H9 (cell line): ENCODE data around the gene CCL11. TPM values are rescaled to one million over a fixed set of nuclear protein-coding genes. Genes with fewer than 3 reads are reported as not detected.

Source experiments
- DNase-seq: peaks from one replicate; pipeline ENCODE4 v3.0.0-alpha.2; 2017
- H2AFZ ChIP-seq: one replicate; pipeline ENCODE4 v1.6.1; 2013; ENCODE audit warnings: mild to moderate bottlenecking, low read length, control low read depth, moderate library complexity
- H2AK5ac ChIP-seq: 2 replicates; pipeline ENCODE4 v1.6.1; 2013; ENCODE audit warnings: low read length, control low read depth, mixed read lengths; ENCODE audit not compliant: insufficient read length
- H2BK120ac ChIP-seq: one replicate; pipeline ENCODE4 v1.6.1; 2013; ENCODE audit warnings: low read depth, mild to moderate bottlenecking, low read length, control low read depth, inconsistent platforms; ENCODE audit not compliant: poor library complexity, severe bottlenecking
- H2BK12ac ChIP-seq: 2 replicates; pipeline ENCODE4 v1.6.1; 2013; ENCODE audit warnings: low read length, control low read depth, mixed read lengths, low read depth; ENCODE audit not compliant: insufficient read length
- H2BK15ac ChIP-seq: 2 replicates; pipeline ENCODE4 v1.6.1; 2013; ENCODE audit warnings: low read depth, low read length, control low read depth
- H2BK20ac ChIP-seq: one replicate; pipeline ENCODE4 v1.6.1; 2013; ENCODE audit warnings: low read depth, mild to moderate bottlenecking, low read length, control low read depth, inconsistent platforms; ENCODE audit not compliant: poor library complexity, severe bottlenecking
- H2BK5ac ChIP-seq: 2 replicates; pipeline ENCODE4 v1.6.1; 2013; ENCODE audit warnings: low read length, control low read depth, mixed read lengths; ENCODE audit not compliant: insufficient read length
- H3K14ac ChIP-seq: 2 replicates; pipeline ENCODE4 v1.6.1; 2013; ENCODE audit warnings: low read length, control low read depth; ENCODE audit not compliant: insufficient read depth
- H3K18ac ChIP-seq: 2 replicates; pipeline ENCODE4 v1.6.1; 2013; ENCODE audit warnings: low read depth, mild to moderate bottlenecking, mixed read lengths, low read length, control low read depth; ENCODE audit not compliant: insufficient read length
- H3K23ac ChIP-seq: 2 replicates; pipeline ENCODE4 v1.6.1; 2013; ENCODE audit warnings: low read length, control low read depth, mixed read lengths, low read depth; ENCODE audit not compliant: insufficient read length
- H3K23me2 ChIP-seq: 2 replicates; pipeline ENCODE4 v1.6.1; 2013; ENCODE audit warnings: low read depth, mild to moderate bottlenecking, mixed read lengths, low read length, control low read depth; ENCODE audit not compliant: insufficient read length, poor library complexity, severe bottlenecking
- H3K27ac ChIP-seq: 2 replicates; pipeline ENCODE4 v1.5.1; 2013; ENCODE audit warnings: low read length, control low read depth, mixed read lengths, low read depth; ENCODE audit not compliant: insufficient read length
- H3K27me3 ChIP-seq: 2 replicates; pipeline ENCODE4 v1.6.1; 2013; ENCODE audit warnings: low read length, control low read depth, inconsistent platforms; ENCODE audit not compliant: insufficient read depth
- H3K4ac ChIP-seq: 2 replicates; pipeline ENCODE4 v1.6.1; 2013; ENCODE audit warnings: low read depth, mild to moderate bottlenecking, control low read depth, inconsistent platforms, low read length, moderate library complexity
- H3K4me1 ChIP-seq: 2 replicates; pipeline ENCODE4 v1.6.1; 2013; ENCODE audit warnings: low read length, control low read depth, inconsistent platforms; ENCODE audit not compliant: insufficient read depth
- H3K4me2 ChIP-seq: 2 replicates; pipeline ENCODE4 v1.6.1; 2013; ENCODE audit warnings: low read length, control low read depth, mixed read lengths; ENCODE audit not compliant: insufficient read length, insufficient read depth
- H3K56ac ChIP-seq: 2 replicates; pipeline ENCODE4 v1.6.1; 2013; ENCODE audit warnings: low read depth, mild to moderate bottlenecking, mixed read lengths, low read length, control low read depth; ENCODE audit not compliant: insufficient read length
- H3K79me1 ChIP-seq: 2 replicates; pipeline ENCODE4 v1.6.1; 2013; ENCODE audit warnings: low read depth, mild to moderate bottlenecking, moderate library complexity, low read length, control low read depth, inconsistent platforms; ENCODE audit not compliant: insufficient read depth, poor library complexity, severe bottlenecking
- H3K79me2 ChIP-seq: 2 replicates; pipeline ENCODE4 v1.6.1; 2013; ENCODE audit warnings: low read length, control low read depth, inconsistent platforms; ENCODE audit not compliant: insufficient read depth
- H3K9ac ChIP-seq: 2 replicates; pipeline ENCODE4 v1.6.1; 2013; ENCODE audit warnings: low read length, control low read depth, mixed read lengths; ENCODE audit not compliant: insufficient read length; ENCODE audit errors: extremely low read depth
- H3K9me3 ChIP-seq: one replicate; pipeline ENCODE4 v1.6.1; 2013; ENCODE audit warnings: low read depth, low read length, inconsistent platforms; ENCODE audit not compliant: control insufficient read depth
- H3T11ph ChIP-seq: one replicate; pipeline ENCODE4 v1.6.1; 2013; ENCODE audit warnings: mild to moderate bottlenecking, low read length, control low read depth, inconsistent platforms
- H4K20me1 ChIP-seq: one replicate; pipeline ENCODE4 v1.6.1; 2013; ENCODE audit not compliant: control insufficient read depth, insufficient read length, insufficient read depth
- H4K5ac ChIP-seq: 2 replicates; pipeline ENCODE4 v1.6.1; 2013; ENCODE audit warnings: low read depth, mild to moderate bottlenecking, mixed read lengths, low read length, control low read depth; ENCODE audit not compliant: insufficient read length
- H4K8ac ChIP-seq: replicated peaks from 2 replicates; pipeline ENCODE4 v1.6.1; 2013; ENCODE audit warnings: low read length, control low read depth, mixed read lengths, low read depth; ENCODE audit not compliant: insufficient read length
- H4K91ac ChIP-seq: 2 replicates; pipeline ENCODE4 v1.6.1; 2013; ENCODE audit warnings: low read depth, mild to moderate bottlenecking, moderate library complexity, mixed read lengths, low read length, control low read depth; ENCODE audit not compliant: insufficient read length
- H3K27ac Mint-ChIP-seq, 3 experiments: 2 replicates in 2 of 3; 3 replicates in 1 of 3; pipeline ENCODE4 v1.8.0; 2020 to 2021; ENCODE audit warnings: mixed read lengths in 3 of 3, mild to moderate bottlenecking in 1 of 3, moderate library complexity in 1 of 3
- H3K27me3 Mint-ChIP-seq: 2 replicates; pipeline ENCODE4 v1.8.0; 2021; ENCODE audit warnings: low read depth, mild to moderate bottlenecking, moderate library complexity, mixed read lengths
- H3K36me3 Mint-ChIP-seq, 3 experiments: 2 replicates in 2 of 3; 3 replicates in 1 of 3; pipeline ENCODE4 v1.8.0; 2020 to 2021; ENCODE audit warnings: low read depth in 3 of 3, mixed read lengths in 3 of 3; ENCODE audit not compliant: insufficient read depth in 1 of 3
- H3K4me1 Mint-ChIP-seq, 2 experiments: 2 replicates each; pipeline ENCODE4 v1.8.0; 2020; ENCODE audit warnings: mixed read lengths in 2 of 2
- H3K4me3 Mint-ChIP-seq, 2 experiments: 2 replicates in 1 of 2; 3 replicates in 1 of 2; pipeline ENCODE4 v1.8.0; 2020 to 2021; ENCODE audit warnings: mild to moderate bottlenecking in 2 of 2, mixed read lengths in 2 of 2, moderate library complexity in 1 of 2
- H3K9me3 Mint-ChIP-seq, 2 experiments: 2 replicates in 1 of 2; 3 replicates in 1 of 2; pipeline ENCODE4 v1.8.0; 2020; ENCODE audit warnings: mild to moderate bottlenecking in 2 of 2, mixed read lengths in 2 of 2, moderate library complexity in 1 of 2
- WGBS: extraction: QIAGEN DNeasy Blood & Tissue Kit; methylation state at CpG from one replicate; pipeline ENCODE4 v1.1.7; 2013; ENCODE audit warnings: missing lambda C conversion rate, low lambda C conversion rate, mixed read lengths; ENCODE audit not compliant: insufficient read length; ENCODE audit errors: extremely low coverage; 5-methylcytosine and 5-hydroxymethylcytosine counted together
- total RNA-seq: library from RNA; stranded (reverse); gene quantifications from 2 replicates; pipeline ENCODE4 v1.2.1, GENCODE V29; 2021
- TF ChIP-seq, protein P1 (sequence below): fragments of 200-600 bp; sonication (generic); conservative IDR thresholded peaks from 3 replicates; pipeline ENCODE4 v1.8.0; 2021; ENCODE audit warnings: antibody characterized with exemption, mild to moderate bottlenecking

Gene CCL11
- total RNA-seq, 1 experiment from 2014 or later: not detected

GRCh38 chr17:34303606-34304005, 18.1 kb downstream of the CCL11 start:
- Histone ChIP-seq H4K5ac (no peak overlapping the region), H4K20me1 (no peaks in the 10 kb centered on the region), H2BK5ac (no peak overlapping the region), H2BK20ac (no peak overlapping the region), H3K27me3 (no peaks in the 10 kb centered on the region; the same call in 1 of the 2 replicates), H3K9ac (no peak overlapping the region), H2AFZ (no peak overlapping the region), H3K4ac (no peak overlapping the region), H3K27ac (no peak overlapping the region), H3T11ph (no peak overlapping the region), H2AK5ac (no peak overlapping the region), H3K9me3 (no peaks in the 10 kb centered on the region), H2BK120ac (no peak overlapping the region), H2BK15ac (no peak overlapping the region), H3K14ac (no peak overlapping the region), H3K4me2 (no peak overlapping the region), H4K91ac (no peak overlapping the region), H3K79me2 (no peaks in the 10 kb centered on the region), H3K56ac (no peak overlapping the region), H3K4me1 (no peaks in the 10 kb centered on the region), H2BK12ac (no peak overlapping the region), H3K79me1 (no peaks in the 10 kb centered on the region), H3K23me2 (no peaks in the 10 kb centered on the region), H3K18ac (no peak overlapping the region), H3K23ac (no peak overlapping the region), H4K8ac (no peak overlapping the region)
- no CpG with 5 or more reads among the region's 2 CpGs for WGBS
- H3K9me3 Mint-ChIP-seq: no peaks in the 10 kb centered on the region
- no peak for DNase-seq
- no peak overlapping the region for H3K27ac Mint-ChIP-seq
- no peak overlapping the region for H3K4me3 Mint-ChIP-seq
- H3K27me3 Mint-ChIP-seq: peaks cover 13% of the 10 kb centered on the region
- peaks cover 1 to 6% of the 10 kb centered on the region in 2 experiments for H3K4me1 Mint-ChIP-seq
- TF ChIP-seq, protein P1, sequence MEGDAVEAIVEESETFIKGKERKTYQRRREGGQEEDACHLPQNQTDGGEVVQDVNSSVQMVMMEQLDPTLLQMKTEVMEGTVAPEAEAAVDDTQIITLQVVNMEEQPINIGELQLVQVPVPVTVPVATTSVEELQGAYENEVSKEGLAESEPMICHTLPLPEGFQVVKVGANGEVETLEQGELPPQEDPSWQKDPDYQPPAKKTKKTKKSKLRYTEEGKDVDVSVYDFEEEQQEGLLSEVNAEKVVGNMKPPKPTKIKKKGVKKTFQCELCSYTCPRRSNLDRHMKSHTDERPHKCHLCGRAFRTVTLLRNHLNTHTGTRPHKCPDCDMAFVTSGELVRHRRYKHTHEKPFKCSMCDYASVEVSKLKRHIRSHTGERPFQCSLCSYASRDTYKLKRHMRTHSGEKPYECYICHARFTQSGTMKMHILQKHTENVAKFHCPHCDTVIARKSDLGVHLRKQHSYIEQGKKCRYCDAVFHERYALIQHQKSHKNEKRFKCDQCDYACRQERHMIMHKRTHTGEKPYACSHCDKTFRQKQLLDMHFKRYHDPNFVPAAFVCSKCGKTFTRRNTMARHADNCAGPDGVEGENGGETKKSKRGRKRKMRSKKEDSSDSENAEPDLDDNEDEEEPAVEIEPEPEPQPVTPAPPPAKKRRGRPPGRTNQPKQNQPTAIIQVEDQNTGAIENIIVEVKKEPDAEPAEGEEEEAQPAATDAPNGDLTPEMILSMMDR: no peak
- H3K36me3 Mint-ChIP-seq: no peaks in the 10 kb centered on the region
